GM19463 (cell line): Measurements from ENCODE around the gene ZNF502.
"Not testable (repeated sequence)": the region's sequence is repeated elsewhere in the genome, so short reads cannot be mapped to it uniquely, and the experiment has no call there.

Experiments
- ATAC-seq: cut with Tn5 transposase; IDR thresholded peaks from one replicate; pipeline ENCODE4 v1.9.1; 2021; ENCODE audit warnings: mild to moderate bottlenecking, moderate library complexity; ENCODE audit not compliant: unreplicated experiment

The ZNF502 gene

GRCh38 chr3:44712455-44713075, at the start of gene ZNF502:
TSS of gene ZNF502 (plus strand) at chr3:44712660. CDS start at chr3:44720262, 7,602 bp downstream.
- ATAC-seq, result no peak

- ATAC-seq, result no peak
Observed at GRCh38 chr3:44665173-44665572, 47.3 kb upstream of the ZNF502 start.

GRCh38 chr3:44666346-44666745, 46.1 kb upstream of the ZNF502 start:
- ATAC-seq, result no peak

GRCh38 chr3:44669760-44670159, 42.7 kb upstream of the ZNF502 start:
- no peak for ATAC-seq

- ATAC-seq, result not testable (repeated sequence)
Observed at GRCh38 chr3:44673466-44673865, 39.0 kb upstream of the ZNF502 start.

GRCh38 chr3:44674211-44674610, 38.2 kb upstream of the ZNF502 start:
- ATAC-seq, result no peak

GRCh38 chr3:44678480-44679116, 33.9 kb upstream of the ZNF502 start:
- ATAC-seq, result peak; percentile 54

DNA sequence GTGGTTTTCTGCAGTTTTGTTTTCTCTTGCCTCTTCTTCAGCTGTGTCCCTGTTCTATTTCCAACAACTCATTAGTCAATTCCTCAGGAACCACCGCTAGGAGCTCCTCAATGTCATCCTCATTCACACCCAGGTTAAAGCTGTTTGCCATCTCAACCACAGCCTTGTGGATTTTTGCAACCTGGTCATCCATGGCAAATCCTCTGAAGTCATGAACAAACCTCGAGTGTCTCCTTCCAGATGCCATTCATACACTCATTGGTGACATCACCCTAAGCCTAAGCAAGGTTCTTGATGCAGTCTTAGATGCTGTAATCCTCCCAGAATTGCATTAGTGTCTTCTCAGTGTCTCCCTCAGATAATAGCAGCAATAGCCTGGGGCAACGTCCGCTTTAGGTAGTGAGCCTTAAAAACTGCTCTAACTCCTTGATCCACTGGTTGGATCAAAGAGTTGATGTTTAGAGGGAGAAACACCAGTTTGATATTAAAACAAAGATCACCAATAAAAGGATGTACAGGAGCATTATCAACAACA, 31.5 kb upstream of the ZNF502 start:
- ATAC-seq, result no peak

DNA sequence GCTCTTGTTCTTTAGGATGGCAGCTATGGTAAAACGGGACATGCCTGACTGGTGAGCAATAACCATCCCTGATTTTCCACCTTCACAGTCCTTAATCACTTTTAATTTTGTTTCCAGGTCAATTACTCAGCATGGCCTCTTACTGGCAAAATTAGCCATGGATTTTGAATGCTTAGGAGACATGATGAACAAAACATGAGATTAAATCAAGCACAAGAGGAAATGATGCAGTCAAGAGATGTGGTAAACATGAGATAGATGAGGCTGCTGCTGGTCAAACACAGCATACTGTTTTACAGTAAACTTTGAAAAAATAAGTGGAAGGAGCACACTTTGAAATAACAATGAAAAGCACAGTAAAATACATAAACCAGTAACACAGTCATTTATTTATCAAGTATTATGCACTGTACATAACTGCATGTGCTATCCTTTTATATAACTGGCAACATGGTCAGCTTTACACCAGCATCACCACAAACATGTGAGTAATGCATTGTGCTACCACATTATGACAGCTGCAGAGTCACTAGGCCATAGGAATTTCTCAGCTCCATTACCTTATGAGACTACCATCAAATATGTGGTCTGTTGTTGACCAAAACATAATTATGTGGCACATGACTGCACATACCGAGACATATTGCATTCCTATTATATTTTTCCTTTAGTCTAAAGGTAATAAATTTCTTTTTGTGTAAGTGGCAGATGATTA, 30.1 kb upstream of the ZNF502 start:
- no peak for ATAC-seq

GRCh38 chr3:44685128-44685800, 27.2 kb upstream of the ZNF502 start:
- ATAC-seq, result peak; percentile 92

DNA sequence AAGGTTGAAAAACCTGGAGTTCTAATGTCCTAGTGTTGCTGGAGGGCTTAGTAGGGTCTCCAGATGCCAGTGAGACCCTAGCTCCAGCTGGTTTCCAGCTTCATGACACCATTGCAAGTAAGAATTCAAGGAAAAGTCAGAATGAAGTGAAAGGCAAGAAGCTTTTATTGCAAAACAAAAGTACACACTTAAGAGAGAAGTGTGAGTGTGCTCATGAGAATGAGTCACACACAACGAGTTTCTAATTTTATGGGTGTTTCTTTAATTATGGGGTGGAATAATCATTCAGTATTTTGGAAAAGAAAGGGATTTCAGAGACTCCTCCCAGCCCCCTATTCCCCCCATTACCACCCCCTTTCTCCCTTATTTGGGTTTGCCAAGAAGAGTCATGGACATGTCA, 24.6 kb upstream of the ZNF502 start:
- ATAC-seq, result no peak

- no peak for ATAC-seq
Observed at GRCh38 chr3:44721231-44722102, 9.0 kb downstream of the ZNF502 start.

DNA sequence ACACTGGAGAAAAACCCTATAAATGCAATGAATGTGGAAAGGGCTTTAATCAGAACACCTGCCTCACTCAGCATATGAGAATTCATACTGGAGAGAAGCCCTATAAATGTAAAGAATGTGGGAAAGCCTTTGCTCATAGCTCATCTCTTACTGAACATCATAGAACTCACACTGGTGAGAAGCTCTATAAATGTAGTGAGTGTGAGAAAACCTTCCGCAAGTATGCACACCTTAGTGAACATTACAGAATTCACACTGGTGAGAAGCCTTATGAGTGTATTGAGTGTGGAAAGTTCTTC, 9.6 kb downstream of the ZNF502 start:
- ATAC-seq, result no peak

- peak; percentile 85 for ATAC-seq
Observed at GRCh38 chr3:44729384-44729910, 17.0 kb downstream of the ZNF502 start, which contains the start of gene ZNF501. TSS of gene ZNF501 (plus strand) at chr3:44729635. CDS start at chr3:44734422, 4,787 bp downstream.

GRCh38 chr3:44734646-44735168, 22.2 kb downstream of the ZNF502 start:
- ATAC-seq, result no peak

DNA sequence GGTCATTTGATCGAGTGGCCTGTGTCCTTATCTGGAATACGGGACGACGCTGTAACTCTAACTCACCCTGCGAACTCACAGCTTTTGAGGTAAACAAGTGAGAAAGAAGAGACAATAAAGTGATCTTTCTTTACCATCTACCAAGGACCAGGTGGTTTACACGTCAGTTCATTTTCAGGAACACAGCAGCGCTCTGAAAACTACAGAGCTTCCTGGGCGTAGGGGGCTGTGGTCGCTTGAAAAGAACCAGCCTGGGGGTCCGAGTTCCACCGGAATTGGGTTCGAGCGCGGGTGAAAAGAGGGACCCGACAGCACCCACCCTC, 48.6 kb downstream of the ZNF502 start:
- ATAC-seq, result no peak

DNA sequence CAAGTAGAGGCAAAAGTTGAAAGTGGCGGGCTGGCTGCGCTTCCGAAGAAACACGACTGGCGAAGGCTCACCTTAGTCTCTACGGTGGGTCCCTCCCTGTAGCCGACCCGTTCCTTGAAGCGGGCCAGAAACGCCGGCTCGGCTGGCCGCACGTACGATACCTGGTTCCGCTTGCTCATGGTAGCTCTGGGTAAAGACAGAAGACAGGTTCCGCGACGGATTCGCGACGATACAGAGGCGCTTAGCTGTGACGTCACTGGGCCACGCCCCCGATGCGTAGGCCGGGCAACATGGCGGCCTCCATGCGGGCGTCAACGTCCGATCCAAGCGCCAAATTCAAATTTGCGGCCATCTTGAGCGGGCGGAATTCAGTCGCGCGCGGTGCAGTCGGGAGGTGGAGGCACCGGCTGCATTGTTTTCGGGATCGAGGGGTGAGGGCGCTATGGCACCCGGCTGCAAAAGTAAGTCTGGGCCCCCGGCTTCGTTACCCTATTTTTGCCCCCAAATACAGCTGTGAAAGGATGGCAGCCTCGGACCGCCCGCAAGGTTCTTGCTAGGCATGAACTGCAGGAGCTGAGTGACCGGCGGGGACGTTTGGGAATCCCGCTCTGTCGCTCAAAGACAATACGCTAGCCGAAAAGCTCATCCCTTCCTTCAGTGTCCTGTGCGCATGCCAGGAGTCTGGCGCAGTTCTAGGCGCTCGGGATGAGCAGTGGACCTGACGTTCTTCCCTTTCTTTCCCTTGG, 49.1 kb downstream of the ZNF502 start, which contains the start of the genes KIAA1143 and KIF15:
KIAA1143 (minus strand) TSS at position 196 of the 746 bp plus-strand sequence; CDS start at position 179, 17 bp downstream.
KIF15 (plus strand) TSS at position 371 of the 746 bp plus-strand sequence; CDS start at position 443, 72 bp downstream.
- ATAC-seq, result peak; percentile 87

- no peak for ATAC-seq
Observed at GRCh38 chr3:44762170-44762677, 49.8 kb downstream of the ZNF502 start.

DNA sequence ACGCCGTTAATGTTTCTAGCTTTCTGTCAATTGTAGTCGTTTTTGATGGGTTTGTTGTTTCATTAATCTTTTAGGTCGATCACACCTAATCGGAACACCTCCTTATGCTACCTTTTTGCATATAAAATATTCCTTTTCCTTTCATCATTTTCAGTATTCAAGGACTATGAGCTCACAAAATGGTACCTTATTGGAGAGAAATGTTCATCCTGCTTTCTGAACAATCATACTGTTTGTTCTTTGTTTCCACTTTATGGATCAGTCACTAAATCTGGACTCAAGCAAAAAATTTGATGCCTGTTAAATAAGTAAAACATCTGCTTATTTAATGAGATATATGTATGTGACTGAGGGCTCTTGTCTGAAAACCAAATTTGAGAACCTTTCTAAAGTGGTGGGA, 50.2 kb downstream of the ZNF502 start:
- ATAC-seq, result no peak
